ENCODE measurements around the gene PPP1R16B. TPM values are rescaled to one million over a fixed set of nuclear protein-coding genes. Genes with fewer than 3 reads are reported as not detected.

Gene PPP1R16B
- total and polyA plus RNA-seq, 10 of the 15 experiments (the other 5 are each of a cell fraction or from before 2014, with no cell fraction given), result 13.4 to 90.2 (median 66.7) TPM

GRCh38 chr20:38892091-38892981 is 86.8 kb downstream of the PPP1R16B start (continued):
- TF ChIP-seq ZNF592 (IDR thresholded peaks at IDR 0.05) (no peak), SPI1 (IDR thresholded peaks at IDR 0.05; ENCODE audit: borderline replicate concordance, insufficient read depth, low read depth, low read length) (peak; percentile 97), TCF3 (IDR thresholded peaks at IDR 0.05; ENCODE audit: borderline replicate concordance, insufficient read depth, low read depth, low read length) (peak; percentile 8; the same call in 1 of the 2 replicates), MEF2A (IDR thresholded peaks at IDR 0.05; ENCODE audit: insufficient read depth, low read depth, low read length) (peak; percentile 57; the same call in 1 of the 2 replicates), CHD1 (IDR thresholded peaks at IDR 0.05; ENCODE audit: low read depth, low read length) (no peak), PRDM15 (CRISPR knock-in tag; IDR thresholded peaks at IDR 0.05) (no peak), TAF1 (IDR thresholded peaks at IDR 0.05; ENCODE audit: borderline replicate concordance, low read depth, low read length) (no peak), CTCF (IDR thresholded peaks at IDR 0.05 in 2 of 3, conservative IDR thresholded peaks at IDR 0.05 in 1 of 3; ENCODE audit: control insufficient read depth in 2 of 3, extremely low read depth in 1 of 3, insufficient read depth in 1 of 3, low read depth in 3 of 3, low read length in 3 of 3) (no peak), STAT3 (IDR thresholded peaks at IDR 0.05; ENCODE audit: low read depth, low read length) (peak; percentile 68; the same call in 1 of the 2 replicates), ZBED1 (IDR thresholded peaks at IDR 0.05; ENCODE audit: borderline replicate concordance) (no peak), TCF7 (IDR thresholded peaks at IDR 0.05; ENCODE audit: borderline replicate concordance) (no peak), MYC (IDR thresholded peaks at IDR 0.05; ENCODE audit: insufficient read depth, insufficient read length, insufficient replicate concordance, low read length, severe bottlenecking) (no peak), HCFC1 (IDR thresholded peaks at IDR 0.05; ENCODE audit: low read length) (no peak), MTA3 (IDR thresholded peaks at IDR 0.05; ENCODE audit: borderline replicate concordance, low read length) (peak; percentile 72), GABPA (IDR thresholded peaks at IDR 0.05; ENCODE audit: low read depth) (no peak), BACH1 (IDR thresholded peaks at IDR 0.05; ENCODE audit: borderline replicate concordance) (peak; percentile 17; the same call in 1 of the 2 replicates), ELK1 (IDR thresholded peaks at IDR 0.05; ENCODE audit: low read depth, low read length) (no peak)

Data from GM12878 (cell line).